ENCODE data around the gene CCDC201.

CCDC201 gene

GRCh38 chr7:45894665-45895062, 21.8 kb upstream of the CCDC201 start:
- in situ Hi-C loops (cut with HindIII; ENCODE audit: low pct_ligation_motif_present, low pct_unique_long_range_greater_than_20kb, low sequenced_read_pairs): no loop called here
- DNase-seq: no peak

- in situ Hi-C loops (cut with HindIII; ENCODE audit: low pct_ligation_motif_present, low pct_unique_long_range_greater_than_20kb, low sequenced_read_pairs): no loop called here
- DNase-seq: no peak
Observed at GRCh38 chr7:45893996-45894664, 21.2 kb upstream of the CCDC201 start.

- in situ Hi-C loops (cut with HindIII; ENCODE audit: low pct_ligation_motif_present, low pct_unique_long_range_greater_than_20kb, low sequenced_read_pairs): no loop called here
- no peak for DNase-seq
Observed at GRCh38 chr7:45893374-45893995, 20.6 kb upstream of the CCDC201 start.

GRCh38 chr7:45892407-45893035, 19.6 kb upstream of the CCDC201 start:
- in situ Hi-C loops (cut with HindIII; ENCODE audit: low pct_ligation_motif_present, low pct_unique_long_range_greater_than_20kb, low sequenced_read_pairs): no loop called here
- DNase-seq: no peak

- in situ Hi-C loops (cut with HindIII; ENCODE audit: low pct_ligation_motif_present, low pct_unique_long_range_greater_than_20kb, low sequenced_read_pairs): no loop called here
- DNase-seq: no peak
Observed at GRCh38 chr7:45891462-45892402, 18.9 kb upstream of the CCDC201 start.

GRCh38 chr7:45890902-45891461, 18.1 kb upstream of the CCDC201 start:
- in situ Hi-C loops (cut with HindIII; ENCODE audit: low pct_ligation_motif_present, low pct_unique_long_range_greater_than_20kb, low sequenced_read_pairs): no loop called here
- peak; percentile 59 for DNase-seq

- in situ Hi-C loops (cut with HindIII; ENCODE audit: low pct_ligation_motif_present, low pct_unique_long_range_greater_than_20kb, low sequenced_read_pairs): no loop called here
- DNase-seq: no peak
Observed at GRCh38 chr7:45890125-45890901, 17.4 kb upstream of the CCDC201 start.

GRCh38 chr7:45889367-45890067, 16.6 kb upstream of the CCDC201 start:
- in situ Hi-C loops (cut with HindIII; ENCODE audit: low pct_ligation_motif_present, low pct_unique_long_range_greater_than_20kb, low sequenced_read_pairs): no loop called here
- no peak for DNase-seq

GRCh38 chr7:45888993-45889366, 16.1 kb upstream of the CCDC201 start:
- in situ Hi-C loops (cut with HindIII; ENCODE audit: low pct_ligation_motif_present, low pct_unique_long_range_greater_than_20kb, low sequenced_read_pairs): no loop called here
- DNase-seq: no peak

GRCh38 chr7:45888185-45888992, 15.5 kb upstream of the CCDC201 start, which contains the start of gene IGFBP1:
Gene IGFBP1 (plus strand): TSS chr7:45888488. CDS start chr7:45888653, 165 bp downstream.
- in situ Hi-C loops (cut with HindIII; ENCODE audit: low pct_ligation_motif_present, low pct_unique_long_range_greater_than_20kb, low sequenced_read_pairs): no loop called here
- peak; percentile 26 for DNase-seq

- in situ Hi-C loops (cut with HindIII; ENCODE audit: low pct_ligation_motif_present, low pct_unique_long_range_greater_than_20kb, low sequenced_read_pairs): no loop called here
- DNase-seq: no peak
Observed at GRCh38 chr7:45886931-45887667, 14.2 kb upstream of the CCDC201 start.

- in situ Hi-C loops (cut with HindIII; ENCODE audit: low pct_ligation_motif_present, low pct_unique_long_range_greater_than_20kb, low sequenced_read_pairs): no loop called here
Observed at GRCh38 chr7:45885264-45885882, 12.5 kb upstream of the CCDC201 start.

GRCh38 chr7:45884136-45884535, 11.3 kb upstream of the CCDC201 start:
- in situ Hi-C loops (cut with HindIII; ENCODE audit: low pct_ligation_motif_present, low pct_unique_long_range_greater_than_20kb, low sequenced_read_pairs): no loop called here

More at GRCh38 chr7:45885264-45885882, 12.5 kb upstream of the CCDC201 start:
- DNase-seq: no peak

GRCh38 chr7:45882465-45882810, 9.6 kb upstream of the CCDC201 start:
- in situ Hi-C loops (cut with HindIII; ENCODE audit: low pct_ligation_motif_present, low pct_unique_long_range_greater_than_20kb, low sequenced_read_pairs): no loop called here
- DNase-seq: no peak

More at GRCh38 chr7:45884136-45884535, 11.3 kb upstream of the CCDC201 start:
- no peak for DNase-seq

GRCh38 chr7:45881759-45882464, 9.0 kb upstream of the CCDC201 start:
- in situ Hi-C loops (cut with HindIII; ENCODE audit: low pct_ligation_motif_present, low pct_unique_long_range_greater_than_20kb, low sequenced_read_pairs): no loop called here
- DNase-seq: no peak
